H1 (cell line): ENCODE results near the gene TRIM9. TPM values are rescaled to one million over a fixed set of nuclear protein-coding genes. Genes with fewer than 3 reads are reported as not detected.

Experiments
- CHD7 ChIP-seq: fragments of 300-600 bp; sonication (generic); IDR thresholded peaks from 2 replicates; pipeline ENCODE4 v1.7.1; 2012; ENCODE audit warnings: low read length, moderate library complexity, mild to moderate bottlenecking, inconsistent platforms; ENCODE audit not compliant: insufficient replicate concordance
- MAX ChIP-seq: IDR thresholded peaks from 2 replicates; pipeline ENCODE4 v1.6.1; 2012; ENCODE audit warnings: inconsistent platforms
- SUZ12 ChIP-seq: fragments of 200-600 bp; sonication (generic); IDR thresholded peaks from 2 replicates; pipeline ENCODE4 v1.6.1; 2012; ENCODE audit warnings: mild to moderate bottlenecking, inconsistent platforms, low read length, moderate library complexity, mixed read lengths
- ZNF274 ChIP-seq: IDR thresholded peaks from 2 replicates; pipeline ENCODE4 v1.7.0; 2012; ENCODE audit warnings: low read length, borderline replicate concordance; ENCODE audit errors: extremely low read depth
- polyA plus RNA-seq, 7 experiments: library from polyadenylated mRNA; depleted of rRNA in 3 of 7; stranded (reverse) in 5 of 7; unstranded in 2 of 7; fragments of >200 nt in 5 of 7; fragments of 200-250 nt in 2 of 7; gene quantifications; 1 replicate in 5 of 7; 2 replicates in 1 of 7; 4 replicates in 1 of 7; pipeline versions ENCODE4 v1.2.1 to v1.2.3, GENCODE V29; 2011 to 2013; ENCODE audit warnings: missing spikeins in 2 of 7, mixed read lengths in 2 of 7
- total RNA-seq: library from RNA; stranded (reverse); fragmentation: NEBNext Ultra II Directional; extraction: Animal tissue kit (Norgen Biotek cat#: 25700); gene quantifications from 2 replicates; pipeline ENCODE4 v1.2.1, GENCODE V29; 2021

TRIM9 gene
- total and polyA plus RNA-seq, 2 of the 8 experiments (the other 6 are each of a cell fraction or from before 2014, with no cell fraction given): 2.7 to 5.4 TPM

GRCh38 chr14:51014625-51015024 lies 80.3 kb downstream of the TRIM9 start (continued):
- no peak for TF ChIP-seq CHD7
- no peak for TF ChIP-seq SUZ12
- TF ChIP-seq MAX: no peak
- no peak for TF ChIP-seq ZNF274
